A673 (cell line): ENCODE data around the gene UBAP2L. TPM values are rescaled to one million over a fixed set of nuclear protein-coding genes. Genes with fewer than 3 reads are reported as not detected.

Experiments
- BruUV-seq: library from RNA; stranded (reverse); fragments of 400-500 nt; replicated peaks from 2 replicates; lab custom pipeline; 2021; lab: Mats Ljungman, UMichigan
- CTCF ChIA-PET: fragments of 300-600 bp; sonication (Branson Sonifier 250); formaldehyde crosslinking; loops from one replicate; lab custom pipeline; 2022; ENCODE audit warnings: antibody characterized with exemption; lab: Charles Lee
- POLR2A ChIA-PET: fragments of 300-600 bp; sonication (Branson Sonifier 250); formaldehyde crosslinking; loops from one replicate; lab custom pipeline; 2022; ENCODE audit warnings: antibody characterized with exemption; ENCODE audit not compliant: low non-redundant PET; lab: Charles Lee
- DNase-seq: peaks from one replicate; pipeline ENCODE4 v3.0.0-alpha.2; 2015; ENCODE audit warnings: low spot score
- H3K27ac ChIP-seq: fragments of 200-600 bp; sonication (generic); 2 replicates; pipeline ENCODE4 v1.5.1; 2016; ENCODE audit warnings: mixed run types, low read depth, mild to moderate bottlenecking, mixed read lengths, antibody characterized with exemption, low read length; ENCODE audit not compliant: poor library complexity, severe bottlenecking
- H3K27me3 ChIP-seq: fragments of 200-600 bp; sonication (generic); replicated peaks from 2 replicates; pipeline ENCODE4 v1.6.1; 2017; ENCODE audit warnings: mixed run types, low read depth, mild to moderate bottlenecking, mixed read lengths, antibody characterized with exemption, low read length; ENCODE audit not compliant: insufficient read depth, poor library complexity
- H3K36me3 ChIP-seq: fragments of 200-600 bp; sonication (generic); 2 replicates; pipeline ENCODE4 v1.6.1; 2016; ENCODE audit warnings: mixed run types, mild to moderate bottlenecking, mixed read lengths, antibody characterized with exemption, low read length; ENCODE audit not compliant: insufficient read depth, poor library complexity, severe bottlenecking
- H3K4me1 ChIP-seq: fragments of 200-600 bp; sonication (generic); 2 replicates; pipeline ENCODE4 v1.6.1; 2017; ENCODE audit warnings: mixed run types, mild to moderate bottlenecking, mixed read lengths, antibody characterized with exemption, low read length; ENCODE audit not compliant: insufficient read depth, poor library complexity, severe bottlenecking
- H3K4me3 ChIP-seq: fragments of 200-600 bp; sonication (generic); 2 replicates; pipeline ENCODE4 v1.5.1; 2016; ENCODE audit warnings: low read depth, mixed run types, mild to moderate bottlenecking, mixed read lengths, low read length; ENCODE audit not compliant: poor library complexity, severe bottlenecking
- H3K9me3 ChIP-seq: fragments of 200-600 bp; sonication (generic); 2 replicates; pipeline ENCODE4 v1.6.1; 2016; ENCODE audit warnings: mixed run types, low read depth, mild to moderate bottlenecking, mixed read lengths, antibody characterized with exemption, low read length; ENCODE audit not compliant: poor library complexity, severe bottlenecking
- CTCF ChIP-seq: fragments of 300-800, 200-600 bp; sonication (generic); conservative IDR thresholded peaks from 2 replicates; pipeline ENCODE4 v1.5.1; 2017; ENCODE audit warnings: low read depth, mild to moderate bottlenecking, antibody characterized with exemption, low read length, moderate library complexity, mixed read lengths
- EZH2 ChIP-seq: fragments of 200-600 bp; sonication (generic); IDR thresholded peaks from 2 replicates; pipeline ENCODE4 v1.6.1; 2017; ENCODE audit warnings: borderline replicate concordance, low read depth, mild to moderate bottlenecking, mixed read lengths, antibody characterized with exemption, low read length; ENCODE audit not compliant: poor library complexity, severe bottlenecking
- intact Hi-C: fragments of 100-400 bp; cut with micrococcal nuclease; formaldehyde crosslinking; loops from one replicate; pipeline ENCODE4 v1.10.0; 2022; ENCODE audit not compliant: unreplicated experiment
- total RNA-seq: library from RNA; stranded (reverse); gene quantifications from 2 replicates; pipeline ENCODE4 v1.2.3, GENCODE V29; 2021

The UBAP2L gene
- total RNA-seq, 1 experiment from 2014 or later = 269 TPM

DNA sequence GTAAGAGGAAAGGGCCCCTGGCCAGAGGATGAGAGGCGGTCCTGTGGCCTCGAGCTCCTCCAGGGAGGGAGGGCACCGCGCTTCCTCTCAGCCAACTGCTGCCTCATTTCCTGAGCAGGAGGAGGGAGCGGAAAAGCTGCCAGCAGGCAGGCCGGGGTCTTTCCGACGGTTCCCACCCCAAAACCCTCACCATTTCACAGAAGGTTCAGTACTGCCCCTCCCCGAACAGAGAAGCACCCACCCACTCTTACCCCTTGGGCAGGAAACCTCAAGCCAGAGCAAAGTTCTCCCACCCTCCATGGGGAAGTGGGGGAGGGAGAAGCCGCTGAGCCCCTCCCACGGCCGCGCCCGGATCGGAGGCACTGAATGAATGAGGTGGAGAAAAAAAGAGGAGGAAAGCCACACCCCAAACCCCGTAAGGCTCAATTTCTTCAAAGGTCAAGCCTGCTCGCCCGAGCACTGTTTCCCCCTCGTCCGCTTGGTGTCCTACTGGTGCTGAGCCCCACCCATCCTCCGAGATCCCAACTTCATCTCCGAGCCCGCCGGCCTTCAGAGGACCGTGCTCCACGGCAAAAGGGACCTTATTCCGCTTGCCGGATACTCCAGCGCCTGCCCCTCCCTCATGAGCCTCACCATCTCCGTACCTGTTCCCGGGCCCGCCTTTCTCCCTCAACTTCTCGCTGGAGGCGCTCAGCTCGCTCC, 38.3 kb upstream of the UBAP2L start:
- intact Hi-C loops = no loop called here
- Histone ChIP-seq H3K4me3 (peak overlapping the region; percentile 98), H3K36me3 (peaks cover 15% of the 10 kb centered on the region), H3K27ac (peak overlapping the region; percentile 80), H3K9me3 (no peaks in the 10 kb centered on the region), H3K27me3 (no peaks in the 10 kb centered on the region), H3K4me1 (peaks cover 39% of the 10 kb centered on the region)
- TF ChIP-seq EZH2 = no peak
- no peak for TF ChIP-seq CTCF
- BruUV-seq = no TSS peak
- DNase-seq = peak; percentile 71
- ChIA-PET POLR2A (interaction anchor here (0.7 to 0.8 kb wide), 2 partner anchors 37 to 302 kb away, joined by 3 to 4 read pairs; no protein-coding TSS in a partner anchor), CTCF (no interaction called here)

DNA sequence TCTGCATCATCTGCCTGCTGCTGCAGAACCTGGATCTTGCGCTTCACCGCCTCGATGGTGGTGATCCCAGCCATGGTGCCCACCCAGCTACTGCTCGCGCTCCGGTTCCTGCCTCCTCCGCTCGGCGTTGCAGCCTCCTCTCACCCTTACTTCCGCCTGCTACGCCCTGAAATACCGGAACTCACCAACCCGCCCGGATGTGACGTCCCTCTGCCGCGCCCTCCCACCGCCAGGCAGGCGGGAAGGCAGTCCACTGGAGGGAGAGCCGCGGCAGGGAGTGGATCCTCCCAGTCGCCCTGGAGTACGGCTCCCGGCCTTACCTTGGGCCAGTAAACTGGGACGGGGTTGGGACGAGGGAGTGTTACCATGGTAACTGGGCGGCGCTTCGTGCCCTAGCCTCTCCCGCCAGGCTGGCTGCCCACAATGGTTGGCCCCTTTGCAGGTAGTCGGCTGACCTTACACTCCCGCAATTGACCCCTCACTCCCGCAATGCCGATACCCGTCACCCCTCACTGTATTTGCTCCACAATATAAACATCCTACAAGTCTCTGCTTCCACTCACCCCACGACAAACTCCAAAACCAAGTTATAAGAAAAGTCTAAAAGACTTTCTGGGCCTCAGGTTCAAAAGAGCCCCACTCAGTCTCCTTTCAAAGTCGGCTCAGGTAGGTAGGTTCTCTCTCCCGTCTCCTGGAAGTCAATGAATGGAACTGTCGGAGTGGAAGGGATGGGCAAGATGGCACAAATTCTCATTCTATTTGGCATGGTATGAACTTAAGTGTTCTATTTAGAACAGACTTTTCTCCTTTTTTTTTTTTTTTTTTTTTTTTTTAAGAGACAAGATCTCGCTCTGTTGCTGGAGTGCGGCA, 37.5 kb upstream of the UBAP2L start:
- TSS peak; percentile 95 for BruUV-seq
- Histone ChIP-seq H3K4me3 (peak overlapping the region; percentile 98), H3K36me3 (peaks cover 15% of the 10 kb centered on the region), H3K4me1 (peaks cover 34% of the 10 kb centered on the region), H3K9me3 (no peaks in the 10 kb centered on the region), H3K27ac (peak overlapping the region; percentile 80), H3K27me3 (no peaks in the 10 kb centered on the region)
- CTCF ChIA-PET = no interaction called here
- TF ChIP-seq CTCF = no peak
- TF ChIP-seq EZH2 = no peak
- peak; percentile 99 for DNase-seq
- intact Hi-C loops = no loop called here
- POLR2A ChIA-PET = interaction anchor here (0.7 to 0.8 kb wide), 2 partner anchors 36 to 303 kb away, joined by 3 to 4 read pairs; no protein-coding TSS in a partner anchor

GRCh38 chr1:154186177-154186576, 34.6 kb upstream of the UBAP2L start:
- DNase-seq = peak; percentile 70
- no peaks in the 10 kb centered on the region for H3K36me3 ChIP-seq
- ChIA-PET POLR2A (no interaction called here), CTCF (no interaction called here)
- H3K4me3 ChIP-seq = no peak overlapping the region
- no peaks in the 10 kb centered on the region for H3K27me3 ChIP-seq
- intact Hi-C loops = no loop called here
- BruUV-seq = no TSS peak
- peaks cover 5% of the 10 kb centered on the region for H3K4me1 ChIP-seq
- no peak for TF ChIP-seq EZH2
- TF ChIP-seq CTCF = peak; percentile 58
- H3K27ac ChIP-seq = no peak overlapping the region
- H3K9me3 ChIP-seq = no peaks in the 10 kb centered on the region
